PC-3 (cell line): ENCODE measurements around the gene OBSL1. TPM values are rescaled to one million over a fixed set of nuclear protein-coding genes. Genes with fewer than 3 reads are reported as not detected.

Experiments
- ATAC-seq: fragments of 200-7000 bp; cut with Tn5 transposase; 2 replicates; pipeline ENCODE4 v1.9.1; 2020; ENCODE audit warnings: mild to moderate bottlenecking, moderate library complexity
- BruUV-seq: library from RNA; stranded (reverse); fragments of 400-500 nt; replicated peaks from 2 replicates; lab custom pipeline; 2021; lab: Mats Ljungman, UMichigan
- CTCF ChIA-PET: fragments of 300-600 bp; sonication (Branson Sonifier 250); formaldehyde crosslinking; loops from one replicate; lab custom pipeline; 2022; ENCODE audit warnings: antibody characterized with exemption; lab: Charles Lee
- POLR2A ChIA-PET: fragments of 300-600 bp; sonication (Branson Sonifier 250); formaldehyde crosslinking; loops from one replicate; lab custom pipeline; 2022; ENCODE audit warnings: antibody characterized with exemption; ENCODE audit not compliant: unreplicated experiment; lab: Charles Lee
- DNase-seq: peaks from one replicate; pipeline ENCODE4 v3.0.0-alpha.2; 2015
- H2AFZ ChIP-seq: fragments of 300-600 bp; sonication (generic); 2 replicates; pipeline ENCODE4 v1.6.0; 2016; ENCODE audit warnings: antibody characterized with exemption, low read length
- H3F3A ChIP-seq: fragments of 300-600 bp; sonication (generic); one replicate; pipeline ENCODE4 v1.6.0; 2017; ENCODE audit warnings: antibody characterized with exemption, low read length, control low read depth, mild to moderate bottlenecking; ENCODE audit not compliant: unreplicated experiment
- H3K27ac ChIP-seq: fragments of 300-600 bp; sonication (generic); 2 replicates; pipeline ENCODE4 v1.5.1; 2016; ENCODE audit warnings: mild to moderate bottlenecking, low read length
- H3K27me3 ChIP-seq: fragments of 300-600 bp; sonication (generic); 2 replicates; pipeline ENCODE4 v1.6.1; 2016; ENCODE audit warnings: low read length, mixed read lengths
- H3K36me3 ChIP-seq: fragments of 300-600 bp; sonication (generic); 2 replicates; pipeline ENCODE4 v1.6.1; 2016; ENCODE audit warnings: low read depth, mixed run types, low read length, mixed read lengths
- H3K4me1 ChIP-seq: fragments of 300-600 bp; sonication (generic); 2 replicates; pipeline ENCODE4 v1.5.1; 2016; ENCODE audit warnings: low read length; ENCODE audit not compliant: insufficient read depth
- H3K4me2 ChIP-seq: fragments of 300-600 bp; sonication (generic); 2 replicates; pipeline ENCODE4 v1.6.0; 2016; ENCODE audit warnings: low read length
- H3K4me3 ChIP-seq: fragments of 300-600 bp; sonication (generic); 2 replicates; pipeline ENCODE4 v1.5.1; 2016; ENCODE audit warnings: mild to moderate bottlenecking, low read length, mixed read lengths
- H3K79me2 ChIP-seq: fragments of 300-600 bp; sonication (generic); 2 replicates; pipeline ENCODE4 v1.6.1; 2017; ENCODE audit warnings: low read length, mixed read lengths
- H3K9ac ChIP-seq: fragments of 300-600 bp; sonication (generic); 2 replicates; pipeline ENCODE4 v1.6.0; 2016; ENCODE audit warnings: mild to moderate bottlenecking, low read length
- H3K9me2 ChIP-seq: fragments of 300-600 bp; sonication (generic); replicated peaks from 2 replicates; pipeline ENCODE4 v1.6.1; 2016; ENCODE audit warnings: mixed run types, low read length, mixed read lengths
- H3K9me3 ChIP-seq: fragments of 300-600 bp; sonication (generic); 2 replicates; pipeline ENCODE4 v1.6.1; 2016; ENCODE audit warnings: low read length, mixed read lengths
- H4K20me1 ChIP-seq: fragments of 300-600 bp; sonication (generic); 2 replicates; pipeline ENCODE4 v1.6.1; 2016; ENCODE audit warnings: low read length, mixed read lengths
- CTCF ChIP-seq: fragments of 300-600 bp; sonication (generic); conservative IDR thresholded peaks from 2 replicates; pipeline ENCODE4 v1.5.1; 2017; ENCODE audit warnings: antibody characterized with exemption, low read depth, mild to moderate bottlenecking, low read length
- EZH2 ChIP-seq: fragments of 300-600 bp; sonication (generic); IDR thresholded peaks from one replicate; pipeline ENCODE4 v1.6.1; 2017; ENCODE audit warnings: antibody characterized with exemption, mild to moderate bottlenecking, low read length; ENCODE audit not compliant: unreplicated experiment
- EZH2phosphoT487 ChIP-seq: fragments of 300-600 bp; sonication (generic); IDR thresholded peaks from 2 replicates; pipeline ENCODE4 v1.6.1; 2018; ENCODE audit warnings: mild to moderate bottlenecking, antibody characterized with exemption, low read length, borderline replicate concordance
- intact Hi-C: fragments of 100-400 bp; cut with micrococcal nuclease; formaldehyde crosslinking; loops from 2 replicates; pipeline ENCODE4 v1.9.0; 2023
- total RNA-seq: library from RNA; depleted of rRNA; stranded (reverse); fragments of >200 nt; gene quantifications from 2 replicates; pipeline ENCODE4 v1.2.3, GENCODE V29; 2014

The OBSL1 gene
- total RNA-seq, 1 experiment from 2014 or later = 122 TPM

- intact Hi-C loops = no loop called here
- no peak overlapping the region for H3K9ac ChIP-seq
- peaks cover 7% of the 10 kb centered on the region for H3K79me2 ChIP-seq
- H3K4me3 ChIP-seq = no peak overlapping the region
- no peak overlapping the region for H3K4me2 ChIP-seq
- no peak for ATAC-seq
- H3K4me1 ChIP-seq = peaks cover 15% of the 10 kb centered on the region
- H4K20me1 ChIP-seq = no peaks in the 10 kb centered on the region
- no peak overlapping the region for H3K27ac ChIP-seq
- H3K9me3 ChIP-seq = no peaks in the 10 kb centered on the region
- H3K27me3 ChIP-seq = no peaks in the 10 kb centered on the region
- POLR2A ChIA-PET = no interaction called here
- no TSS peak for BruUV-seq
- CTCF ChIA-PET = no interaction called here
- no peaks in the 10 kb centered on the region for H3K36me3 ChIP-seq
- H3K9me2 ChIP-seq = no peaks in the 10 kb centered on the region
- TF ChIP-seq EZH2 = no peak
- no peak for TF ChIP-seq CTCF
- TF ChIP-seq EZH2phosphoT487 = no peak
- H2AFZ ChIP-seq = no peak overlapping the region
- H3F3A ChIP-seq = no peaks in the 10 kb centered on the region
- no peak for DNase-seq
These were observed 23.9 kb upstream of the OBSL1 start for GRCh38 chr2:219595256-219595655.

GRCh38 chr2:219593154-219593553 is 21.8 kb upstream of the OBSL1 start:
- Histone ChIP-seq H3K4me1 (peaks cover 8% of the 10 kb centered on the region), H3K9me3 (no peaks in the 10 kb centered on the region), H3K79me2 (no peaks in the 10 kb centered on the region), H3K27me3 (no peaks in the 10 kb centered on the region), H3K4me3 (no peak overlapping the region), H2AFZ (no peak overlapping the region), H4K20me1 (no peaks in the 10 kb centered on the region), H3K4me2 (no peak overlapping the region), H3K9me2 (no peaks in the 10 kb centered on the region), H3F3A (no peaks in the 10 kb centered on the region), H3K27ac (no peak overlapping the region), H3K9ac (no peak overlapping the region), H3K36me3 (no peaks in the 10 kb centered on the region)
- no TSS peak for BruUV-seq
- no peak for DNase-seq
- no peak for ATAC-seq
- POLR2A ChIA-PET = no interaction called here
- CTCF ChIA-PET = no interaction called here
- intact Hi-C loops = no loop called here
- TF ChIP-seq EZH2phosphoT487 (no peak), CTCF (no peak)

- Histone ChIP-seq H3K4me1 (peaks cover 7% of the 10 kb centered on the region; the same call in 1 of the 2 replicates), H3K9ac (no peak overlapping the region), H3F3A (no peaks in the 10 kb centered on the region), H3K27ac (no peak overlapping the region), H3K9me3 (no peaks in the 10 kb centered on the region), H3K79me2 (no peaks in the 10 kb centered on the region), H3K4me3 (no peak overlapping the region), H4K20me1 (no peaks in the 10 kb centered on the region), H3K36me3 (no peaks in the 10 kb centered on the region), H3K4me2 (no peak overlapping the region), H3K9me2 (no peaks in the 10 kb centered on the region), H2AFZ (no peak overlapping the region), H3K27me3 (no peaks in the 10 kb centered on the region)
- intact Hi-C loops = no loop called here
- DNase-seq (no peak), ATAC-seq (no peak)
- no TSS peak for BruUV-seq
- POLR2A ChIA-PET = no interaction called here
- TF ChIP-seq CTCF (no peak), EZH2phosphoT487 (no peak), EZH2 (no peak)
- CTCF ChIA-PET = no interaction called here
These were observed 21.4 kb upstream of the OBSL1 start for GRCh38 chr2:219592736-219593135.
